Measurements from ENCODE around the gene RPL39L.

GRCh38 chr3:187080799-187081450, 58.4 kb downstream of the RPL39L start:
- TF ChIP-seq, protein P1, sequence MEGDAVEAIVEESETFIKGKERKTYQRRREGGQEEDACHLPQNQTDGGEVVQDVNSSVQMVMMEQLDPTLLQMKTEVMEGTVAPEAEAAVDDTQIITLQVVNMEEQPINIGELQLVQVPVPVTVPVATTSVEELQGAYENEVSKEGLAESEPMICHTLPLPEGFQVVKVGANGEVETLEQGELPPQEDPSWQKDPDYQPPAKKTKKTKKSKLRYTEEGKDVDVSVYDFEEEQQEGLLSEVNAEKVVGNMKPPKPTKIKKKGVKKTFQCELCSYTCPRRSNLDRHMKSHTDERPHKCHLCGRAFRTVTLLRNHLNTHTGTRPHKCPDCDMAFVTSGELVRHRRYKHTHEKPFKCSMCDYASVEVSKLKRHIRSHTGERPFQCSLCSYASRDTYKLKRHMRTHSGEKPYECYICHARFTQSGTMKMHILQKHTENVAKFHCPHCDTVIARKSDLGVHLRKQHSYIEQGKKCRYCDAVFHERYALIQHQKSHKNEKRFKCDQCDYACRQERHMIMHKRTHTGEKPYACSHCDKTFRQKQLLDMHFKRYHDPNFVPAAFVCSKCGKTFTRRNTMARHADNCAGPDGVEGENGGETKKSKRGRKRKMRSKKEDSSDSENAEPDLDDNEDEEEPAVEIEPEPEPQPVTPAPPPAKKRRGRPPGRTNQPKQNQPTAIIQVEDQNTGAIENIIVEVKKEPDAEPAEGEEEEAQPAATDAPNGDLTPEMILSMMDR (IDR thresholded peaks at IDR 0.05; ENCODE audit: low read depth, low read length): no peak
- no peak for TF ChIP-seq EZH2phosphoT487 (IDR thresholded peaks at IDR 0.05; ENCODE audit: low read depth)

All from OCI-LY3 (cell line).